Activated T-cell treated with anti-CD3 and anti-CD28 coated beads, Interleukin-2, amount 50 U/mL, for 24 hours (primary cell): ENCODE data around the gene ACAN.

Experiments
- DNase-seq: peaks from one replicate; pipeline ENCODE4 v3.0.0-alpha.2; 2020
- H3K27ac Mint-ChIP-seq: 2 replicates; pipeline ENCODE4 v1.8.0; 2020; ENCODE audit warnings: mild to moderate bottlenecking, mixed read lengths
- H3K27me3 Mint-ChIP-seq: 2 replicates; pipeline ENCODE4 v1.8.0; 2020; ENCODE audit warnings: mixed read lengths
- H3K36me3 Mint-ChIP-seq: 2 replicates; pipeline ENCODE4 v1.8.0; 2020; ENCODE audit warnings: low read depth, mixed read lengths
- H3K4me1 Mint-ChIP-seq: 2 replicates; pipeline ENCODE4 v1.8.0; 2020; ENCODE audit warnings: low read depth, mixed read lengths
- H3K4me3 Mint-ChIP-seq: 2 replicates; pipeline ENCODE4 v1.8.0; 2020; ENCODE audit warnings: mild to moderate bottlenecking, moderate library complexity, mixed read lengths
- H3K9me3 Mint-ChIP-seq: 2 replicates; pipeline ENCODE4 v1.8.0; 2020; ENCODE audit warnings: mixed read lengths

Gene ACAN

GRCh38 chr15:88842156-88842555 is 38.9 kb downstream of the ACAN start:
- H3K27ac Mint-ChIP-seq: no peak overlapping the region
- no peak overlapping the region for H3K4me3 Mint-ChIP-seq
- H3K27me3 Mint-ChIP-seq: peaks cover 4% of the 10 kb centered on the region
- no peaks in the 10 kb centered on the region for H3K9me3 Mint-ChIP-seq
- peaks cover 9% of the 10 kb centered on the region for H3K4me1 Mint-ChIP-seq
- DNase-seq: no peak
- H3K36me3 Mint-ChIP-seq: no peaks in the 10 kb centered on the region

GRCh38 chr15:88843334-88843733 is 40.1 kb downstream of the ACAN start:
- Mint-ChIP-seq H3K27me3 (peaks cover 4% of the 10 kb centered on the region), H3K27ac (no peak overlapping the region), H3K4me3 (no peak overlapping the region), H3K4me1 (peaks cover 9% of the 10 kb centered on the region), H3K9me3 (no peaks in the 10 kb centered on the region), H3K36me3 (no peaks in the 10 kb centered on the region)
- DNase-seq: no peak

GRCh38 chr15:88844749-88845386 is 41.6 kb downstream of the ACAN start:
- no peaks in the 10 kb centered on the region for H3K36me3 Mint-ChIP-seq
- peaks cover 9% of the 10 kb centered on the region for H3K4me1 Mint-ChIP-seq
- H3K27me3 Mint-ChIP-seq: no peaks in the 10 kb centered on the region
- peak overlapping the region; percentile 52 for H3K27ac Mint-ChIP-seq
- no peak overlapping the region for H3K4me3 Mint-ChIP-seq
- no peak for DNase-seq
- no peaks in the 10 kb centered on the region for H3K9me3 Mint-ChIP-seq

- DNase-seq: no peak
- Mint-ChIP-seq H3K9me3 (no peaks in the 10 kb centered on the region), H3K27ac (no peak overlapping the region)
Measured at GRCh38 chr15:88845616-88846015, 42.4 kb downstream of the ACAN start.

GRCh38 chr15:88847144-88847543 is 43.9 kb downstream of the ACAN start:
- DNase-seq: no peak
- no peaks in the 10 kb centered on the region for H3K9me3 Mint-ChIP-seq
- H3K4me3 Mint-ChIP-seq: no peak overlapping the region
- H3K4me1 Mint-ChIP-seq: peaks cover 9% of the 10 kb centered on the region
- H3K27me3 Mint-ChIP-seq: peaks cover 7% of the 10 kb centered on the region
- H3K36me3 Mint-ChIP-seq: no peaks in the 10 kb centered on the region
- H3K27ac Mint-ChIP-seq: no peak overlapping the region

More at GRCh38 chr15:88845616-88846015, 42.4 kb downstream of the ACAN start:
- no peaks in the 10 kb centered on the region for H3K36me3 Mint-ChIP-seq
- H3K4me1 Mint-ChIP-seq: peaks cover 9% of the 10 kb centered on the region
- no peaks in the 10 kb centered on the region for H3K27me3 Mint-ChIP-seq
- no peak overlapping the region for H3K4me3 Mint-ChIP-seq

- no peak for DNase-seq
- no peaks in the 10 kb centered on the region for H3K36me3 Mint-ChIP-seq
- H3K9me3 Mint-ChIP-seq: peaks cover 9% of the 10 kb centered on the region
- peaks cover 9% of the 10 kb centered on the region for H3K4me1 Mint-ChIP-seq
- no peak overlapping the region for H3K27ac Mint-ChIP-seq
- no peak overlapping the region for H3K4me3 Mint-ChIP-seq
- peaks cover 10% of the 10 kb centered on the region for H3K27me3 Mint-ChIP-seq
Measured at GRCh38 chr15:88848203-88848602, 45.0 kb downstream of the ACAN start.

- no peak overlapping the region for H3K27ac Mint-ChIP-seq
- H3K4me1 Mint-ChIP-seq: peaks cover 7% of the 10 kb centered on the region
- peaks cover 16% of the 10 kb centered on the region for H3K9me3 Mint-ChIP-seq
Measured at GRCh38 chr15:88849376-88850072, 46.3 kb downstream of the ACAN start.

GRCh38 chr15:88852476-88852875 is 49.2 kb downstream of the ACAN start:
- Mint-ChIP-seq H3K9me3 (peaks cover 16% of the 10 kb centered on the region), H3K27ac (no peak overlapping the region), H3K4me3 (no peak overlapping the region), H3K36me3 (peaks cover 6% of the 10 kb centered on the region), H3K27me3 (peaks cover 10% of the 10 kb centered on the region), H3K4me1 (no peaks in the 10 kb centered on the region)
- DNase-seq: no peak

More at GRCh38 chr15:88849376-88850072, 46.3 kb downstream of the ACAN start:
- Mint-ChIP-seq H3K4me3 (no peak overlapping the region), H3K36me3 (peaks cover 4% of the 10 kb centered on the region), H3K27me3 (peaks cover 10% of the 10 kb centered on the region)
- DNase-seq: no peak

GRCh38 chr15:88858934-88859333 is 55.7 kb downstream of the ACAN start:
- no peak overlapping the region for H3K4me3 Mint-ChIP-seq
- no peaks in the 10 kb centered on the region for H3K27me3 Mint-ChIP-seq
- H3K27ac Mint-ChIP-seq: no peak overlapping the region
- no peaks in the 10 kb centered on the region for H3K4me1 Mint-ChIP-seq
- H3K9me3 Mint-ChIP-seq: peaks cover 3% of the 10 kb centered on the region
- no peak for DNase-seq
- peaks cover 6% of the 10 kb centered on the region for H3K36me3 Mint-ChIP-seq

GRCh38 chr15:88859550-88859949 is 56.3 kb downstream of the ACAN start:
- peaks cover 5% of the 10 kb centered on the region for H3K36me3 Mint-ChIP-seq
- no peak for DNase-seq

GRCh38 chr15:88860212-88860611 is 57.0 kb downstream of the ACAN start:
- Mint-ChIP-seq H3K27ac (no peak overlapping the region), H3K9me3 (no peaks in the 10 kb centered on the region), H3K27me3 (no peaks in the 10 kb centered on the region), H3K4me1 (no peaks in the 10 kb centered on the region), H3K36me3 (peaks cover 2% of the 10 kb centered on the region), H3K4me3 (no peak overlapping the region)
- DNase-seq: no peak

More at GRCh38 chr15:88859550-88859949, 56.3 kb downstream of the ACAN start:
- Mint-ChIP-seq H3K27me3 (no peaks in the 10 kb centered on the region), H3K4me3 (no peak overlapping the region), H3K4me1 (no peaks in the 10 kb centered on the region), H3K9me3 (no peaks in the 10 kb centered on the region), H3K27ac (no peak overlapping the region)

- no peaks in the 10 kb centered on the region for H3K4me1 Mint-ChIP-seq
- no peak overlapping the region for H3K27ac Mint-ChIP-seq
- no peaks in the 10 kb centered on the region for H3K27me3 Mint-ChIP-seq
- no peak overlapping the region for H3K4me3 Mint-ChIP-seq
- DNase-seq: no peak
- H3K36me3 Mint-ChIP-seq: peaks cover 2% of the 10 kb centered on the region
- no peaks in the 10 kb centered on the region for H3K9me3 Mint-ChIP-seq
Measured at GRCh38 chr15:88863412-88863811, 60.2 kb downstream of the ACAN start.

- DNase-seq: no peak
- Mint-ChIP-seq H3K9me3 (no peaks in the 10 kb centered on the region), H3K27ac (no peak overlapping the region), H3K4me3 (no peak overlapping the region), H3K27me3 (no peaks in the 10 kb centered on the region), H3K36me3 (peaks cover 2% of the 10 kb centered on the region), H3K4me1 (no peaks in the 10 kb centered on the region)
Measured at GRCh38 chr15:88864861-88865497, 61.7 kb downstream of the ACAN start.

GRCh38 chr15:88865498-88866099 is 62.4 kb downstream of the ACAN start:
- no peak overlapping the region for H3K27ac Mint-ChIP-seq
- no peaks in the 10 kb centered on the region for H3K27me3 Mint-ChIP-seq
- H3K36me3 Mint-ChIP-seq: no peaks in the 10 kb centered on the region
- H3K4me1 Mint-ChIP-seq: no peaks in the 10 kb centered on the region
- no peak for DNase-seq
- H3K9me3 Mint-ChIP-seq: no peaks in the 10 kb centered on the region
- no peak overlapping the region for H3K4me3 Mint-ChIP-seq
